GM21367 (cell line): Measurements from ENCODE around the gene PLA2G2D.
"Not testable (repeated sequence)": the region's sequence is repeated elsewhere in the genome, so short reads cannot be mapped to it uniquely, and the experiment has no call there.

Experiments used
- ATAC-seq: cut with Tn5 transposase; IDR thresholded peaks from one replicate; pipeline ENCODE4 v1.9.1; 2021; ENCODE audit not compliant: unreplicated experiment

The PLA2G2D gene

GRCh38 chr1:20143318-20143717 is 24.0 kb upstream of the PLA2G2D start:
- ATAC-seq = no peak

DNA sequence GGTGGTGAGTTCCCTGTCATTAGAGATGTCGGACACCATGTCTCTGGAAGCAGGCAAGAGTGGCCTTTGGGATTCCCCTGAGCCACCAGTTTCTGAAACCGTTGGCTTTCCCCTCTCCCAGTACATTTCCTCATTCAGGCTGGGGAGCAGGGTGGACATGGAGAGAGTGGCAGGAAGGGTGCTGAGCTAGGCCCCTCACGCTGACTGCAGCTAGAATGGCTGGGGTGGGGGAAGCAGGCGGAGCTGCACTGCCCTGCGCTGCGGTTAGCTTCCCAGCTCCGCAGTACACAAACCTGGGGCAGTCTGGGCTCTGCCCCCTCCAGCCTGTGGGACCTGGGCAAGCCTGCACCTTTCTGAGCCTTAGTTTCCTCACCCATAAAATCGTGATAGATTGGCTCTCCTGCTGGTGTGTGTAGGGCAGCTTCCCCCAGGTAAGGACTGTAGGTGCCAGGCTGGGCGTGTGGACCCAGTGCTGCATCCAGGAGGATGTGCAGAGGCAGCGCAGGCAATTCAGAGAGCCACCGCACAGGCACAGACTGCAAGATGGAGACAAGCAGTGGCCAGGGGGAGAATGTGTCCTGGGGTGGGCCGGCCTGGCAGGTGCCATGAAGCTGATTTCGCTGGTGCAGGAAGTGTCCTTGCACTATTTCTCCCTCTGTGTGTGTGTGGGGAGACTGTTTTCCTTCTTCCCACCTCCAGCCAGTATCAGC is 22.8 kb upstream of the PLA2G2D start:
- ATAC-seq = no peak

GRCh38 chr1:20141466-20141865 is 22.1 kb upstream of the PLA2G2D start:
- no peak for ATAC-seq

DNA sequence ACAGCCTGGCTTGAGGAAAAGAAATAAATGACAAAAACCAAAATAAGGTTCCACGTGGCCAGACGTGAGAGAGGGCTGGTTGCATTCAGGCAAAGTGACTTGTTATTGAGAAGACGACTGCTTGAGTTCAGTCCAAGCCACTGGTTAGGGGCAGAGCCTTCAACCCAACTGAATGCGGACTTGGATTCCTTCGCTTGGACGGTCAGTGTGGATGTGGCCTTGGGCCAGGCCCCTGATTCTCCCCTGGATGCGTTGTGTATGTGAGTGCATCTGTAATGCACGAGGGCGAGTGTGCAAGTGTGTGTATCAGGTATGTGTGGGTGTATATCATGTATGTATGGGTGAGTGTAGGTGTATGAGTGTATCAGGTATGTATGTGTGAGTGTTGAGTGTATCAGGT is 21.7 kb upstream of the PLA2G2D start:
- no peak for ATAC-seq

GRCh38 chr1:20139776-20140612 is 20.7 kb upstream of the PLA2G2D start:
- ATAC-seq = no peak

DNA sequence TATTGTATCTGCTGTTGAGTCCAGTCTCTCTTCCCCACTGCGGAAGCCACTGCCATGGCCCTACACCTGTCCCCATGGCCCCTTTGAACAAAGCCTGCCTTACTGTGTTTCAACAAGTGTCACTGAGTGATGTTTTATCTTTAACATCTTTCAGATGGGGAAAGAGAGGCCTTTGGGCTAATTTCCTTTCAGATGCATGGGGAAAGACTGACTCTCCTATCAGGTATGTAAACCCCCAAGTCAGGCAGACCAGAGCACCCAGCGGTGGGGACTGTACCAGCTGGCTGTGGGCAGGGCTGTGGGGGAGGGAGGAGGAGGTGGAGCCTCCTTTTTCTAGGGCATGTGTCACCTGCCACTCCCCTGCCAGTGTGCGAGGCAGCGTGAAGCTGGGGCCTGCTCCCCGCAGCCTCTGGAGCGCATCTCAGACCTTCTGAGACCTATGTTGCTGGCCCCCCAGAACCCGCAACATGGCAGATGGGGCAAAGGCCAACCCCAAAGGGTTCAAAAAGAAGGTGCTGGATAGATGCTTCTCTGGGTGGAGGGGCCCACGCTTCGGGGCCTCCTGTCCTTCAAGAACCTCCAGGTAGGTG is 19.7 kb upstream of the PLA2G2D start, which contains the start of gene PLA2G2F:
Gene PLA2G2F (plus strand): TSS at position 363 of the 590 bp plus-strand sequence. CDS start 105 bp downstream, at position 468.
- no peak for ATAC-seq

GRCh38 chr1:20138346-20138745 is 19.0 kb upstream of the PLA2G2D start:
- no peak for ATAC-seq

- no peak for ATAC-seq
Observed at GRCh38 chr1:20137604-20138003, 18.3 kb upstream of the PLA2G2D start.

DNA sequence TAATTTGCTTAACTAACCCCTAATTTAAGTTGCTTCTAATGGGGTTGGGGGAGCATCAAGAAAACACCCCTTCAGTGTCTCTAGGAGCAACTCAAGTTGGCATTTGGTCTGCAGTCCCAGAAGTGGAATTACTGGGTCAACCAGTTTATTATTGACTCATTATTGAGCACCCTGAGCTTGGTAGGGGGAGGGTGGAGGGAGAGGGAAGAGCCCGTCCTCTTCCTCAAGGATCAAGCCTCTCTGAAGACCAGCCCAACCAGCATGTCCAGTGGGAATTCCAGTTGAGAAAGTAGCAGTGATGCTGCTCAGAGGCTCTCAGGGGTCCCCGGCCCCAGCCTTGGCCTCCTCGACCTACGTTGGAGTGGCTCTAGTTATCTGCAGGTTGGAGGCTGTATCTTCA is 17.7 kb upstream of the PLA2G2D start:
- ATAC-seq = no peak

DNA sequence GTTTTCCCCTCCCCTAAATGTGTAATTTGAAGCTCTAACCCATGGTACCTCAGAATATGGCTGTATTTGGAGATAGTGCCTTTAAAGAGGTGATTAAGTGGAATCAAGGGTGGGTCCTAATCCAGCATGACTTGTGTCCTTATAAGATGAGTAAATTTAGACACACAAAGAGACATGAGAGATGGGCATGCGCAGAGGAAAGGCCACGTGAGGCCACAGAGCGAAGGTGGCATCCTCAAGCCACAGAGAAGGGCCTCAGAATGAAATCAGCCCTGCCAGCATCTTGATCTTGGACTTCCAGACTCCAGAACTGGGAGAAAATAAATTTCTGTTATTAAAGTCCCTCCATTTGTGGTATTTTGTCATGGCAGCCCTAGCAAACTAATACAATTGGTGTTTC is 16.9 kb upstream of the PLA2G2D start:
- no peak for ATAC-seq

DNA sequence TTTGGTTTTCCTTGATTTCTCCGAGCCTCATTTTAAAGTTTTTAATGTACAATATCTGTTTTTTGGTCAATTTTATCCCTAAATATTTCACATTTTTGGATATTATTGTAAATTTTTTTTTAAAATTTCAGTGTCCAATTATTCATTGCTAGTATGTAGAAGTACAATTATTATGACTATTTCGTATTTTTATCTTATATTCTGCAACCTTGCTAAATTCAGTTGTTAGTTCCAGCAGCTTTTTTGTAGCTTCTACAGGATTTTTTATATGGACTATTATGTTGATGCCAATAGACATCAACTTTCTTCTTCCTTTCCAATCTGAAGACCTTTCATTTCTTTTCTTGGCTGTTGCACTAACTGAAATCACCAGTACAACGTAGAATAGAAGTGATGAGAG is 15.7 kb upstream of the PLA2G2D start:
- no peak for ATAC-seq

DNA sequence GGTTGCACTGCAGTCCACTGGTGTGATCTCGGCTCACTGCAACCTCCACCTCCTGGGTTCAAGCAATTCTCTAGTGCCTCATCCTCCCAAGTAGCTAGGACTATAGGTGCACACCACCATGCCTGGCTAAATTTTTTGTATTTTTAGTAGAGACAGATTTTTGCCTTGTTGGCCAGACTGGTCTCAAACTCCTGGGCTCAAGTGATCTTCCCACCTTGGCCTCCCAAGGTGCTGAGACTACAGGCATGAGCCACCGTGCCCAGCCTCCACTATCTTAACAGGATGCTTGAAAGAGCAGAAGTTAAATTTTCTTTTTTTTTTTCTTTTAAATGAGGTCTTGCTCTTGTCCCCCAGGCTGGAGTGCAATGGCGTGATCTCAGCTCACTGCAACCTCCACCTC is 11.2 kb upstream of the PLA2G2D start:
- not testable (repeated sequence) for ATAC-seq

- no peak for ATAC-seq
Observed at GRCh38 chr1:20126806-20127440, 7.6 kb upstream of the PLA2G2D start.

- no peak for ATAC-seq
Observed at GRCh38 chr1:20126041-20126805, 6.9 kb upstream of the PLA2G2D start.

DNA sequence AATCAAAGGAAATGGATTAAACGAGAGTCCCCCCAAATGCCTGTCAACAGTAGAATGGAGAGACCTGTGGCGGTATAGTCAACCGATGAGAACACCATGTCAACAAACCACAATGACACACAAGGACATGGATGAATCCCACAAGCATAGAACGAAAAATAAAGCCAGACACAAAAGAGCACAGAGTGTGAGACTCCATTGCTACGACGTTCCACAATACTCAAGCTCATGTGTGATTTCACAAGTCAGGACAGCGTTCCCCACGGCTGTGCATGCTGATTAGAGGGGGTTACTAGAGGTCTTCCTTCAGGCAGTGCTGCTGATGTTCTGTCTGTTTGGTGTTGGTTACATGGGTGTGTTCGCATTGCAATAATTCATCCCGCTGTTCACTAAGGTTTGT is 5.8 kb upstream of the PLA2G2D start:
- ATAC-seq = no peak

DNA sequence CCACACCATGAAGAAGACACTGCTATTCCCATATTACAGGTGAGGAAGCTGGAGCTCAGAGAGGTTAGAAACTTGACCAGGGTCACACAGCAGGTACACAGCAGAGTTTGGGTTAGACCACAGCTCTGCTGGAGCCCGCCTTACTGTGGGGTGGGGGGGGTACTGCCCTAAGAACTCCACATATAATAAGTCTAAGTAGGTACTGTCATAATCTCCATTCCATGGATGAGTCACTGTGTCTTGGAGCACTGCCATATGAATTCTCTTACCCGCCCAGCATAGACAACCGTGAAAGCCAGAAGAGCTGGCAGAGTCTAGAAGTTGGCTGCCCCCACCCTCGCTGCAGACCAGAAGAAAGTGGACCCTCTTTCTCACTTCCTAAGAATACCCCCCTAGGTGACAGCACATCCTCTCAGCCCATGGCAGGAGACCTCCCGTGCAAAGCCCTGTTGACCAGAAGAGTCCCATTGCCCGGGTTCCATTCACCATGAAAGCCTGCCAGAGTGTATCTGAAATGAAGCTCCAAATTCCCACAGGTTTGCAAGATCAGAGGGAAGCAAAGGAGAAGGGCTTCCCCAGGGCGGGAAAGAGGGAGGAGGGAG is 5.2 kb upstream of the PLA2G2D start:
- ATAC-seq = no peak

DNA sequence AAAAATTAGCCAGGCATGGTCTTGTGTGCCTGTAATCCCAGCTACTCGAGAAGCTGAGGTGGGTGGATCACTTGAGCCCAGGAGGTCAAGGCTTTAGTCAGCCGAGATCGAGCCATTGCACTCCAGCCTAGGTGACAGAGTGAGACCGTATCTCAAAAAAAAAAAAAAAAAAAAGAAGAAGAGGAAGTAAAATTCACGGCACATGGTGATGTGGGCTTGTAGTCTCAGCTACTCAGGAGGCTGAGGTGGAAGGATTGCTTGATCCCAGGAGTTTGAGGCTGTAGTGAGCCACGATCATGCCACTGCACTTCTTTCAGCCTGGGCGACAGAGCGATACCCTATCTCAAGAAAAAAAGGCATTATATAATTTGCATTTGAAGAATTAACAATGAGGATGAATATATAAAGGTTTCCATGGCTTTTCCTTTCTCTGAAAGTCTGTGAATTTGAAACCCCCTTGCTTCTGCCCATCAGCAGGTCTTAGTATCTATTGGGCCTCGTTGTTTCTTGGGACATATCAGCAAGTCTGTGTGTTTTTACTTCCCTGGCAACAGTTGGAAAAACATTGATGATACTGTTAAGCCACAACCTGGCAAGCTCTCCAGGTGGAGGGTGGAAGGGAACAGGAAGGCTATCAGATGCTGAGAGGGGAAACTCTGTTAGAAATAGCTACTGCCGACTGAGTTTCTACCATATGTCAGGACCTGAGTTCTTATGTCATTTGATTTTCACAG is 4.6 kb upstream of the PLA2G2D start:
- ATAC-seq = no peak

DNA sequence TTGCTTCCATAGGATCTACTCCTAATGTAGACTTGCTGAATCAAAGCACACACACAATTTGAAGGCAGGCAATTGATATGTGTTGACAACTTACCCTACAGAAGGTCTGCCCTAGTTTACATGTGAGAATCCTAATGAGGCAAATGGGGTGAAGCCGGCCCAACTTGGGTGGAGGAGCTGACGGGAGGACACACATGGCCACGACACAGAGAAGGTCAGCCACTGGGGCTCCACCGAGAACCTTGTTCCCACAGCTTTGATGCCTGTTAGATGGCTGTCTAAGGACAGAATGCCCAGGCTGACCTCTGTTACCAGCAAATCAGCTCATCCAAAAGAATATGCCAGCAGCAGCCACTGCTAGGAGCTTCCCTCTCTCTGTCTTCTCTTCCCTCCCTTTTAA is 1.5 kb upstream of the PLA2G2D start:
- ATAC-seq = no peak

- ATAC-seq = no peak
Observed at GRCh38 chr1:20117236-20117635, 2.1 kb downstream of the PLA2G2D start.

DNA sequence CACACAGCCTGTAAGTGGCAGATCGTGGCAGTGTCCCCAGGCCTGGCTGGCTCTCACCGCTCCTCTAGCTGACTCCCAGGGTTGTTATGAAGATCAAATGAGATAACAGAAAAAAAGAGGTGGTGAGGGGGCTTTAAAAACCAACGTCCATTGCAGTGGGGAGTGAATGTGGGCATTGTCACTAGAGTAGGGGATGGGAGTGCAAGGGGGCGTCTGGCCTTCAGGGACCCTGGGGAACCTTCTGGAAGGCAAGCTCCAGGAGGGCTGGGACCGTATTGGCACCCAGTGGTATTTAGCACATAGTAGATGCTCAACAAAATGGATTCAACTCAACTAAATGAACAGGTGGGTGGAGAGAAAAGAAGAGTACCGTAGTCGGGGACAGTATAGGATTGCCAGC is 3.4 kb downstream of the PLA2G2D start:
- no peak for ATAC-seq
